GM19035 (cell line): Measurements from ENCODE around the gene FGFR1OP2.
"Not testable (repeated sequence)": the region's sequence is repeated elsewhere in the genome, so short reads cannot be mapped to it uniquely, and the experiment has no call there.

Experiments used
- ATAC-seq: cut with Tn5 transposase; IDR thresholded peaks from one replicate; pipeline ENCODE4 v1.9.1; 2021; ENCODE audit not compliant: unreplicated experiment

Gene FGFR1OP2

DNA sequence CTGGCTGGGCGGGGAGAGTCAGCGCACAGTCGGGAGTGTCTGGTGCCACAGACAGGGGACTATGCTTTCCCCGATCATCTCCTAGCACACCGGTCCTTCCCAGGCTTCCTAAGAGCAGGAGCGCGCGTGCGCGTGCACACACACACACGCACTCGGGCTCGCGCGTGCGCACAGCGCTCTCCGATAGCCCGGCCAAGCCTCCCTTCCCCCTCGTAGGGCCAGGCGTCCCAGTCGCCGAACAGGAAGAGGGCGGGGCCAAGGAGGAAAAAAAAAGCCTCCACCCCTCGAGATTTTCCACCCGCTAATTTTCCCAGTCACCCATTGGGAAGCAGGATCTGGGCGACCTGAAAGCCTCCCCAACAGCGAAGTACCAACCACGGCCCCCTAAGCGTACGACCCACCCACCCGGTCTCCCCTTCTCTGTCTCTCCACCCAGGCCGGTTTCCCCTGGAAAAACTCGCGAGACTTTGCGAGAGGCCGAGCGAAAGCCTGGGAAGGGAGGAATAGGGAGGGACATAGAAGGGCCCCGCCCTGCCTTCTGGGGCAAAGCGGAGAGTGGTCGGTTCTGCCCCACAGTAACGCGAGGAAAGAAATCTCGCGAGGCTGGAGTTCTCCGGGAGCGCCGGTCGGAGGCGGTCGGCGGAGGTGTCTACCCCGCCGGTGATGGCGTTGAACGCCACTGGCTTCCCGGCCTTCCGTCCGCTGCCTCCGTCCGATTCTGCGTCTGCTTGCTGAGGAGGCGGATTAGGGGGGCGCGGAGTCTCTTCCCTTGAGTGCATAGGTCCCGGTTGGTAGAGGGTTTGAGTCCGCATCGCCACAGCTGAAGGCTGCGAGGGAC, at the start of gene FGFR1OP2, which contains the start of gene INTS13:
FGFR1OP2 (plus strand) TSS at position 608 of the 838 bp plus-strand sequence. CDS start 15,689 bp downstream, outside the sequence.
INTS13 (minus strand) TSS at position 119 of the 838 bp plus-strand sequence. CDS start 1,178 bp downstream, outside the sequence.
- peak; percentile 83 for ATAC-seq

DNA sequence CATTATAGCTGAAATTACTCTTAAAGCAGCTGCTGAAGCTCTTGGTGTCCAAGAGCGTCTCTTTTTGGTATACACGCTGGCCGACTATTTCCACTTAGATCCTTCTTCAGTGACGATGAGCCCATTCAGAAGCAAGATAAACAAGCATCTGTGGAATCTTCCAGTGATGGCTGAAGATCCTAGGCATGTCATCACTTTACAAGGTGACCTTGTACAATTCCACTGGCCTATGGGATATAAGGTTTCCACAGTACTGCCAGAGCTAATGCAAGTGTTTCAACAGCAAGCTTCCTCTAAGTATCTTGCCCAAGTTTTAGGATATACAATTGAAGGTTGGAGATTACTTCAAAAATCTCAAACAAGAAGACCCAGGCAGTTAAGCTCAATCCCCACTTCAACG, 47.5 kb upstream of the FGFR1OP2 start:
- no peak for ATAC-seq

DNA sequence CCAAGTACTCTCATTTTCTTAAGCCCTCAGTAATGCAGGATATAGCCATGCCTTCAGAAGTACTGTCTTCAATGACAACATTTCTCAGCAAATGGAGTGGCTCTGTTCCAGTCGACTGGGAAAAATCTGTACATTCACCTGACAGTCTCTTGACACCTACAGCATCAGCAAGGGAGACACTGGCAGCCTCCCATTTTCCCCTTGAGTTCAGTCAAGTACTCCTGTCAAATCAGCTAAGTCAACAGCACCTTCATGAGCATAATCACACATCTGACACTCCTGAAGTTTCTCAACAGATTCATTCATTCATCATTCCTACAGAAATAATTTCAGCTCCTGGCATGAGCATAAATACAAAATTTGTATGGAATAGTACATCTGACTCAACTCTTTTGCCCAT, 46.6 kb upstream of the FGFR1OP2 start:
- ATAC-seq: no peak

DNA sequence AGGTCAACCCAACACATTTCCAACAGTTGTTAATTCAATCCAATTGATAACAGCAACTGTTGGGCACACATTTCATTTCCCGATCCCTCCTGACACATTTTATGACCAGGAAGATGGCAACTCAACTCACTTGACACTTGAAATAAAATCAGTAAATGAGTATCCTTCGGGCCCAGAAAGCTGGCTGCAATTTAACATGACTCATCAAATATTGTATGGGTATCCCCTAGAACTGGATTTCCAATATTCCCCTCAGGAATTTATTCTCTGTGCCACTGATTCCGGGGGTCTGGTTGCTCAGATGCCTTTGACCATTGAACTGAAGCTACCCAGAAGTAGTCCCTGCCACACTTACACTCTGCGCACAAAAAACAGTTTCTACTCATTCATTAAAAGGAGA, 42.6 kb upstream of the FGFR1OP2 start:
- no peak for ATAC-seq

DNA sequence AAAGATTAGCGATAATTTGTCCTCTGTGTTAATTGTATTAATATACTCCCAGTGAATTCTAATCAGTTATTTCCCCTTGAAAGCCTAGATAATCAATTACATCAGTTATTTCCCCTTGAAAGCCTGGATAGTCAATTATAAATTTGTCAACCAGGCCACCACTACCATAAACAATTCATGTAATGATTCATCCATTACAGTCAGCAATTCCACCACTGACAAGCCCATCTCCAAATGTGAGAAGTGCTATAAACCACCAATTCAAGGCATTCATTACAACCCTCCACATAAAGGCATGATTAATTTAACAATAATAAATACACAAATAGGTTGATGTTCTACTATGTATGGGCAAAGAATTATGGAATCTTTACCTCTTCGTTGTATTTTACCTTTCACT, 41.4 kb upstream of the FGFR1OP2 start:
- ATAC-seq: no peak

DNA sequence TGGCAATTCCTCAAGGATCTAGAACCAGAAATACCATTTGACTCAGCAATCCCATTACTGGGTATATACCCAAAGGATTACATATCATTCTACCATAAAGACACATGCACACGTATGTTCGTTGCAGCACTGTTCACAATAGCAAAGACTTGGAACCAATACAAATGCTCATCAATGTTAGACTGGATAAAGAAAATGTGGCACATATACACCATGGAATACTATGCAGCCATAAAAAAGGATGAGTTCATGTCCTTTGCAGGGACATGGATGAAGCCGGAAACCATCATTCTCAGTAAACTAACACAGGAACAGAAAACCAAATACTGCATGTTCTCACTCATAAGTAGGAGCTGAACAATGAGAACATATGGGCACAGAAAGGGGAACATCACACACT, 34.9 kb upstream of the FGFR1OP2 start:
- ATAC-seq: not testable (repeated sequence)

DNA sequence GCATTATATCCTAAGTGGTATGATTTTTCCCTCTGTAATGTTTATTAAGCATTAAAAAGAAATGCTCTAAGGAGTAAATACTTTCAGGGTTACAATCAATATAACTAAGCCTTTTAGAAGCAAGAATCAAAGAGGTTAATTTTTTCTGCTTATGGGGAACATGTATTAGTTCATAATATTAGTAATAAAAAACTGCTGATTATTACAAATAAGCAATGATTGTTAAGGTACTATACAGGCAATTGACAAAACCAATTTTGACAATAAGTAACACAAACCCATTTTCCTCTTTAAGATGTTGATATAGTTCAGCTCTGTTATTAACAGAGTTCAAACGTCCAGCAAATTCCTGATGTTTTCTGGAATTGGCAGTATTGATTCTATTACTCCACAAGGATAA, 32.2 kb upstream of the FGFR1OP2 start:
- no peak for ATAC-seq

DNA sequence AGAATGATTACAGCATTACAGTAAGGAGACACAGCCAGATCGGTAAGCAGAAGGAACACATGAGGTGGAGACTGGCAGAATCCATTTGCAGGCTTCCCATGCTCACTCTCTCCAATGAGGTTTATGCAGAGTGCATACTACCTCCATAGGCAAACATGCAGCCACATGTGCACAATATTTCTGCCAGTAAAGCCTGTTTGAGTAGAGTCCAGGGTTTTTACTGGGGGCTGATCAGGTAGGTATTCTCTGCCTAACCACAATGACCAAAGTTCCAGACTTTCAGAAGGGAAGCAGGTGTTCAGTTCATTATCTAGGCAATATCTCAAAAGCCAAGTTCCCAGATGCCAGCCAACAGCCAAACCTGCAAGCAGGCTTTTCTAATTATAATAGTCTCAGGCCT, 31.6 kb upstream of the FGFR1OP2 start:
- ATAC-seq: no peak

DNA sequence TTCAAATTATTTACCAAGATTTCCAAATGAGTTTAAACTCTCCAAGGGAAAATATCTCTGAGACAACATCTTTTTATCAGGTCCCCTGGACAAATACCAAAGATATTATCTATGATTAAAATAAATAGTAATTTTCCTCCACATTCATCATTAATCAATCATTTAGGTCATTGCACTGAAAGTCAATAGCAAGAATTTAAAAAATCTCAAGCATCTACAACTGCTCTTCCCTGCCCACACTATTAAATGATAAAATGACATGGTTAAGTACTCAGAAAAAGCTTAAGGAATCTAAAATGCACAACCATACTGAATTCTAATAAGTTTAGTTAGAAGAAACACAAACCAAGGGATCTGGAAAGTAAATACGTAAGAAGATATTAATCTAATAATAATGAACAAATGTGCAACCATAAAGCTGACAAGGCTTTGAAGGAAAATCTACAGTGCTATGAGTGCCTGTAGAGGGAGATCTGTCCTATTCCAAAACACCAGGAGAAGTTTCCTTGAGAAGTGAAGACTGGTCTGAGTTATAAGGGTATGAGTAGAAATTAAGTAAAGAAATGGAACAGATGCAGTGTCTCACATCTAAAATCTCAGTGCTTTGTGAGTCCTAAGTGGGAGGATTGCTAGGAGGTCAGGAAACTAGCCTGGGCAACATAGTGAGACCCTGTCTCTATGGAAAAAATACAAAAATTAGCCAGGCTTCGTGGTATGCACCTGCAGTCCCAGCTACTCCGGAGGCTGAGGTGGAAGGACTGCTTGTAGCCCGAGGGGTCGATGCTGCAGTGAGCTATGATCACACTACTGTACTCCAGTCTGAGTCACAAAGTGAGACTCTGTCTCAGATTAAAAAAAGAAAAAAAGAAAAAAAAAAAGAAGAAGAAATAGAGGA, 19.7 kb upstream of the FGFR1OP2 start:
- no peak for ATAC-seq

DNA sequence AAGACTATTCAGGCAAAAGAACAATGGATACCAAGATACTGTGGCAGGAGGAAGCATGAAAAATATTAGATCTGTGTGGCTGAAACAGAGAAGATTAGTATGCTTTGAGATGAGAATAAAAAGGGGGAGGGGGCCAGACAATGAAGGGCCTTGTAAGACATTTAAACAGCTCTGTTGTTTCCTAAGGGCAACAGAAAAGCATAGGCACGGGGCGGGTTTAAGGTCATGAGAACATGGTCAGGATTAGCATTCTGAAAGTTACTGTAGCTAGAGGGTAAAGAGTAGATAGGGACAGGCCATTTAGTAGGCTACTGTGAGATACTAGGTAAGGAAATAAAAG, 19.1 kb upstream of the FGFR1OP2 start:
- no peak for ATAC-seq

DNA sequence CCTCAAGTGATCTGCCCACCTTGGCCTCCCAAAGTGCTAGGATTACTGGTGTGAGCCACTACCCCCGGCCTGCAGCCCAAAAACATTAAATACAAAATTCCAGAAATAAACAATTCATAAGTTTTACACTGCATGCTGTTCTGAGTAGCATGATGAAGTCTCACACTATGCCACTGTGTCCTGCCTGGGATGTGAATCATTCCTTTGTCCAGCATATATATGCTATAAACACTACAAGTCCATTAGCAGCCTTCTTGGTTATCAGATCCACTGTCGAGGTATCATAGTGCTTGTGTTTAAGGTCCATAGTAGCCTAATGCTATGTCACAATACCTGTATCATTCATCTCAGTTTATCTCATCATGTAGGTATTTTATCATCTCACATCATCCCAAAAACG, 16.4 kb upstream of the FGFR1OP2 start:
- no peak for ATAC-seq

DNA sequence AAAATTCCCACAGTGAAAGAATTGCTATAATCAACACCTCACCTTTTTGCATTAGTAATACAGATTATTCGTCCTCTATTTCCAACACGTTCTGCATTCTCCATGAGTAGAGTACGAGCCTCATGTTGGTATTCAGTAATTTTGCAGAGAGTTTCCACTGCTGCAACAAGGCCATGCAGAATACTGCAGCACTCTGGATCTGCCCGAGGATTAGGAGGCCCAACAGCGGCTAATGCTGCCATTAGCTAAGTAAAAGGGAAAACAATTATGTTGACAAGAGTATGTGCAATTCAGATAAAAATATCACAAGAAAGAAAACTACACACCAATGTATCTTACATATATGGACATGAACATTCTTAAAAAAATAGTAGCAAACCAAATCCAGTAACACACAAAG, 9.6 kb upstream of the FGFR1OP2 start:
- ATAC-seq: no peak

DNA sequence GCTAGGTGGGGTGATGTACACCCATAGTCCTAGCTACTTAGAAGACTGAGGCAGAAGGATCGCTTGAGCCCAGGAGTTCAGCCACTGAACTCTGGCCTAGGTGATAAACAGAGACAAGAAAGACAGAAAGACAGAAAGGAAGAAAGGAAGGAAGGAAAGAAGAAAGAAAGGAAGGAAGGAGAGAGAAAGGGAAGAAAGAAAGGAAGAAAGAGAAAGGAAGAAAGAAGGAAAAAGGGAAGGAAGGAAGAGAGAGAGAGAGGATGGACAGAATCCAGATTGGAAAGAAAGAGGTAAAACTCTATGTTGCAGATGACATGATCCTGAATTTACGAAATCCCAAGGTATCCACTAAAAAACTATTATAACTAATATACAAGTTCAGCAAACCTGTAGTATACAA, 8.7 kb upstream of the FGFR1OP2 start:
- no peak for ATAC-seq

DNA sequence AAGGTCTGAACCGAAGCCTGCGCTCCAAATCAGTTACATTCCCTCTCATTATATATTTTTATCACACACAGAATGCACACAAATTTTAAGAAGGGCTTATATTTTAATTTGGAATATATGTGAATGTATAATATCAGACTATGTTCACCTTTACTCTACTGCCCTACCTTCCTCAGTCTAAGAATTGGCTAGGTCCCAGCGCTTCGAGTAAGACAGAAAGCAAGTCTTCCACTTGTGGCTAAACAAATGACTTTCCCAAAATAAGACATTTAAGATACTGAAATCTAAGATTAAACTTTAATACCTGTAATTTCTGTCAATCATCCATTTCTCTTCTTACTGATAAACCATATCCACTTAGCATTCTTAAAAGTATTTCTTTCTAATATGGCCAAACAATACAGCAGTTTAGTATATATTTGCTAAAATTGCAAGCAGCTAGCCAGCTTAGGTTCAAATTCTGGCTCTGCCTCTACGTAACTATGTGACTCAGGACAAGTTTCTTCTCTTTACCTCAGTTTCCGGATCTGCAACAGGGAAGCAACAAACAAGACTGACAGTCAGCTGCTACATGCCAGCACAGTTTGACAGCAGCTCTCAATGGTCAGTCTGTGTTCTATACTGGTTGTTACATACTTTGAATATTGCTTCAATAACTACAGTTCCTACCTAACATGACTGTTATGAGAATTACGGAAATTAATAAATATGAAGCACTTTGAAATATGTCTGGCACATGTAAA, 2.5 kb upstream of the FGFR1OP2 start:
- ATAC-seq: no peak

DNA sequence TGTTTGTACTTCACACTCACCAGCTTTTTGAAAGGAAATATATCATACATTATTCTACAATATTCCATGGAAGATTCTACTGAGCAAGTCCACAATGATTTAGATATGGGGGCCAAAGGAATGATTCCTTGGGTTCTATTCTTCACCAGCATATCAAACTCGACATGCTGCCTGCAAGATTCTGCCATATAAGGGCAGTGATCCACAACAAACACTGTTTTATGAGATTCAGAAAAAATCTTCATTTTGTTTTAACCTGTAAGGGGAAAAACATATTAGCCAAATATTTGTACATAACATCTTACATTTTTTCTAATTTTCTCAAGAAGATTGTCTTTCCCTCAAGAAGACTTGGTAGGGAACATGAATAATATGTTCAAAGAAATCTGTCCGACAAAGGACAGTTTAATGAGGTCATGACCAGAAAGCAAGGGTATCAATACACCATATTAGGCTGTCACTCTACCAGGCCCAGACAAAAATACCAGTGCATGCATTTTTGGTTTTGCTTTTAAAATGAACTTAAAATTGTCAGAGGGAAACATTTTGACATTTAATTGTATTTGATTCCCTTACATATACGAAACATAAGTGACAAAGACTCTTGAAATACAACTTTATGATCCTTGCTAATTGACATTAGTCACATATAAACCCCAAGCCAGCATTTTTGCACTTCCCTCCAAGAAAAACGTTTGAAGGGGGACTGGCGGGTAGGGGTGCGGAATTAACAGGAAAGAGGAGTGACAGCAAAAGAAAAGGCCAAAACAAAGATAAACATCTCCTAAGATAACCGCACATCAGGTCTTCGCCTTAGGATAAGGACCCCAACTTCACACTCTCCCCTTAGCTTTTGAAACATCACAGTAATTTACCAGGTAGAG, 1.5 kb upstream of the FGFR1OP2 start:
- ATAC-seq: no peak

DNA sequence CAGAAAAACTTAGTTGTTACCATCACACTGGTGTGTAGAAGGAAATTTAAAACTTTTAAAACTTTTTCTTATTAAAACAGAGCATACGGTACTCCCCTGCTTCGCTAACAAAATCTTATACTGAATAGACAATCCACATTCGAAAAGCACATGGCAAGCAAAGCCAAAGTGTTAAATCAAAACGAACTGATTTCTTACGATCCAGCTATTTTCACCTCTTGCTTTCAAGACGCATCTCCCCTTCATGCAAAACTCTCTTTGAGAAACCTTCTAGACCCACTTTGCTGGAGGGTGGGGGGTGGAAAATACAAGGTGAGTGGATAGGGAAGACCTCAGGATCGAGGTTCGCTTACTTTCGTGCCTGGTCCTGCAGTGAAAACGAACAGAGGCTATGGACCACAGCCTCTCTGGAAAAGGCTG, 817 bp upstream of the FGFR1OP2 start:
- ATAC-seq: no peak

DNA sequence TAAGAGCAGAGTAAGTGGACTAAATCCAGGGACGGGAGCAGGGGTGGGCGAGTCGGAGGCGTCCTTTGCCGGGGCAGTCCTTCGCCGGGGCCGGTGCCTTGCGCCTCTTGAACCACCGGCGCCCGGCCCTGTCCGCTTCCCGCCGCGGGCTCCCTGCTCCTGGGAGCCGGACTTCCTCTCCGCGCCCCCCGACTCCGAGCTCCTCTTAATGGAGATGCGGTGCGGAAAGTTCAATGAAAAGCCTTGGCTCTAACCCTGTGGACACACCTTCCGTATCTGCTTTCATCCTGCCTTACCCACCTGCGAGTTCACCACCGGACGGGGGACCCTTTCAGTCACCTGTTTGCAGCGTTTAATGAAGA, 412 bp downstream of the FGFR1OP2 start:
- ATAC-seq: peak; percentile 13

DNA sequence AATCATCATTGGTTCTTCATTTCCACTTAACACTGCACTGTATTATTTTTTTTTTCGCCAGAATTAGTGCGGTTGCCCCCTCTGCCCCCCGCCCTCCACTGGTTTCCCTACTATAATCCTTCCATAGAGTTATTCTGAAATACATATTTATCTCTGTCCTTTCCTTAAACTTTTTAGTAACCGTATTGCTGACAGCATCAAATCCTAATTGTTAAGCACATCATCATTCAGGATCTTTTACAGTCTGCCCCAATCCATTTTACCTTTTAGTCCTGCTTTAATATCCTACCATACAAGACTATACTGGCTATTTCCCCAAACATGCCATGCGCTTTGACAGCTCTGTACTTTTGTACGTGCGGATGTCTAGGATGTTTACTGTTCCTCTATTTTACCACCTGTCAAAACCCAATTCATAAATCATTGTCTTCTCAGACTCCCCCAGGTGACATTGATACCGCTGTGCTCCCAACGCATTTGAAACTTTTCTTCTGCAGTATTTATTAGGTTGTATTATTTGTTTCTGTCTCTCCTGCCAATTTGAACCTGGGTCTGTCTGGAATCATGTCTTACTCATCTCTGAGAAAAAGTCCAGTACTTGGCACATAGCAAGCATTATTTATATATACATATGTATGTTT, 1.0 kb downstream of the FGFR1OP2 start:
- ATAC-seq: no peak

DNA sequence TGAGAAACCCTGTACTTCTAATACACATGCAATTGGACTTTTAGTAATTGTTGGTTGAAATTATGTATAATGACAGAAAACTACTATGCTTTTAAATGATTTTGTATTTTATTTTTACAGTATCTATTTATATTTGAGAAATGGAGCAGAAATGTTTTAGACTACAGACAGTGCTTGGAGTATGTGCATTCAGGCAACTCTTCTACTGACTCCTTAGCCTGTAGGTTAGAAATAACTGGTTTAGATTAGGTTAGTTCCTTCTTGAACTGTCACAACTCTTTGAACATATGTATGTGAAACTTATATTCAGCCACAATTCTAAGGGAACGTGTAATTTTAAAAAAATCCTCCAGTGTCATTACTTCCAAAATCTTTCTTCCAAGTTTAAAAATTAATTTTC, 1.7 kb downstream of the FGFR1OP2 start:
- no peak for ATAC-seq
